SU-DHL-6 (cell line): Measurements from ENCODE around the gene PPP1R8.

ENCODE experiments used
- CTCF ChIP-seq: fragments of 200-600 bp; sonication (generic); IDR thresholded peaks from one replicate; pipeline ENCODE4 v1.5.1; 2017; ENCODE audit warnings: antibody characterized with exemption, mild to moderate bottlenecking, low read length, moderate library complexity; ENCODE audit not compliant: insufficient read depth, poor library complexity, severe bottlenecking
- EZH2phosphoT487 ChIP-seq: fragments of 200-600 bp; sonication (generic), shearing (Covaris generic); conservative IDR thresholded peaks from 2 replicates; pipeline ENCODE4 v1.6.1; 2018; ENCODE audit warnings: mild to moderate bottlenecking, antibody characterized with exemption, low read length, moderate library complexity, mixed read lengths

DNA sequence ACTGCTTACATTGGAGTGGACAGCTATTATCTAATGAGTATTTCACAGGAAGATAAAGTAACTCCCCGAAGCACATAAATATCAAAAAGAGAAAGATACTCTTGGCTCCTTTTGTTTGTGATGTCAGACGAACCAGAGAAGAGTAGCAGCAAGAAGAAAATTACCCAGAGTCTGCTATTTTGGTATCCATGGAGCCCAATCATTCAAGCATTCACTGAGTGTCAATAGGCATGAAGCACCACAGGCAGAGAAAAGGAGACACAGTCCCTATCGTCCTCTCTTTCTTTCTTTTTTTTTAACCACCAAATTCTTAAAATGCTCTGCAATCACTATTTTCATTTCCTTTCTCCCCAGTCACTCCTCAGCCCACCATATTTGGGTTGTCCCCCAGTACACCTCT, 63.9 kb downstream of the PPP1R8 start:
- TF ChIP-seq CTCF (no peak), EZH2phosphoT487 (no peak)
